ENCODE measurements around the gene MAPKAP1. TPM values are rescaled to one million over a fixed set of nuclear protein-coding genes. Genes with fewer than 3 reads are reported as not detected.

The MAPKAP1 gene
- 44.9 and 55.9 TPM in 2 replicates for total RNA-seq

- peak; percentile 88 to 95 for DNase-seq (ENCODE audit: low read depth in 2 of 2)
These were observed at the start of gene MAPKAP1 for GRCh38 chr9:125706651-125707471. Gene MAPKAP1, minus strand, starts transcription at chr9:125707208. Its CDS starts 34,634 bp downstream, at chr9:125672574.

DNA sequence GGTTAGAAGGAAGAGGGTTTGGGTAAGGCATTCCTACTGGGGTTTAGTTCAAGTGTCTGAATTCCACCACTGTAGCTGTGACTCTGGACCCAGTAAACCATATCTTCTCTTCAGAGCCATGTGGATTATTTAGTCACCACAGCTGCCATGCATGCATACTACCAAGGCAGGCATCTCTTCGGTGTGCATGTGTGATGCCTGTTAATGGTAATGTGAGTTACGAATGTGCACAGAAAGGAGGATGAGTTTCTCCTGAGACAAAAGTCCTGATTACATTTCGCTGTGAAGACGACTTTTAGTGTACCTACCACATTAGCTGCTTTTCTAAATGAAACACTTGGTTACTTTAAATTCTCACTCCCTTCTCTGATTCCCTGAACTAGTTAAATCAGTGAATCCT is 49.5 kb upstream of the MAPKAP1 start:
- no peak for DNase-seq (ENCODE audit: low read depth in 2 of 2)

DNA sequence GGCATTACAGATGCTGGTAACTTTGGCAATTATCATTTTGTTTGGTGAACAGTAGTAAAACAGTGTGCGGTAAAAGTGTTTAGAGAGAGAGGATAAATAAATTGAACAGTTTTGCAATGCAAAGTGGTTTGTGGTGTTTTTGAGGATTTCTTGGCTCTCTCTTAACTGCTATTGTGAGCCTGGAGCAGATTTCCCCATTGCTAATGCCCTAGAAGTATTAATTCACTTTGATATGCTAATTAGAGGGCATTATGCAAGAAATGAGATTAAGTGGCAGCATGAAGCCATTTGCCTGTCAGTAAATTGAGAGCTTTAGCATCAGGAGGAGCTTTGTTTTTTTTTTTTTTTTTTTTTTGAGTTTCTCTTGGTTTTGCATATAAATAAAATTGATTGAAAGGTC is 48.3 kb upstream of the MAPKAP1 start:
- no peak for DNase-seq (ENCODE audit: low read depth in 2 of 2)

- DNase-seq (ENCODE audit: low read depth in 2 of 2) = no peak
These were observed 47.1 kb upstream of the MAPKAP1 start for GRCh38 chr9:125754096-125754495.

DNA sequence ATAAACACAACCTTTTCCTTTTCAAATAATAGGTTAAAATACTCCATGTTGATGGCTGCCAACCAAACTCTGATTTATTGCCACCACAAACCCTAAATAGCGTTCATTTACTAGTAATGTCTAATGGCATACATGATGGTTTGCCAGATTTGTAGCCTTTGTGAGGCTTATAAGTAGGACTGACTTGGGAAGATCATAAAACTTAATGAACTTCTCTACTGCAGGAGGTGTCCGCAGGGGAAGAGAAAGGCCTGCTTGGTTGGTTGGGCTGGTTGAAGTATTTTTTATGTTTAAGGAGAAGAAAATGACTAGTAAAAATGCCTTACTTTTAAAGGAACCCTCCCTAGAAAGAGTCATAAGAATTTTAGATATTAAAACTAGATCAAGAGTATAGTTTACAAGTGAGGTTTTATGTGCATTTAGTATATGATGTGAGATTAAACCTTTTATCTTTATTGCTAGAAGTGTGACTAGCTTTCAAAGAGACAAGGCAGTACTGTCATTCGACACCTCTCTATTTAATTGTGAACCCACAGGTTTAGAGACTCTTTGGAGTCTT is 45.1 kb upstream of the MAPKAP1 start:
- DNase-seq (ENCODE audit: low read depth in 2 of 2) = no peak

DNA sequence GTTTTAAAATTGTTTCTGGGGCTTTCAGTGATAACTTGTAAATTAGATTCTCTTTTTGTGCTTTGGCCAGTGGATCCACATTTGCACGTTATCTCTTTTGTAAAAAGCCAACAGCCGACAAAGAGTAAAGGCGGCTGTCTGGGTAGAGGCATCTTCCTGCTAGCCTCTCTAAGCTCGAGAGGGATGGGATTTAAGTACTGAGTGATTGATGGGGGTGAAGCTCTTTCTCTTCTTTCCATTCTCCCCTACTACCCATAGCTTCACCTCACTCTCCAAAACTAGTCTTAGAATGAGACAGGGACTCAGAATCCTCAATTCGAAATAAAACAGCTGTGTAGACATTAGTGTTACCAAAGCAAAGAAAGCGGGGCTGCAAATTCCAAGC is 43.6 kb upstream of the MAPKAP1 start:
- DNase-seq (ENCODE audit: low read depth in 2 of 2) = no peak

GRCh38 chr9:125749951-125750626 is 43.1 kb upstream of the MAPKAP1 start:
- DNase-seq (ENCODE audit: low read depth in 2 of 2) = no peak

- no peak for DNase-seq (ENCODE audit: low read depth in 2 of 2)
These were observed 42.4 kb upstream of the MAPKAP1 start for GRCh38 chr9:125749287-125749935.

DNA sequence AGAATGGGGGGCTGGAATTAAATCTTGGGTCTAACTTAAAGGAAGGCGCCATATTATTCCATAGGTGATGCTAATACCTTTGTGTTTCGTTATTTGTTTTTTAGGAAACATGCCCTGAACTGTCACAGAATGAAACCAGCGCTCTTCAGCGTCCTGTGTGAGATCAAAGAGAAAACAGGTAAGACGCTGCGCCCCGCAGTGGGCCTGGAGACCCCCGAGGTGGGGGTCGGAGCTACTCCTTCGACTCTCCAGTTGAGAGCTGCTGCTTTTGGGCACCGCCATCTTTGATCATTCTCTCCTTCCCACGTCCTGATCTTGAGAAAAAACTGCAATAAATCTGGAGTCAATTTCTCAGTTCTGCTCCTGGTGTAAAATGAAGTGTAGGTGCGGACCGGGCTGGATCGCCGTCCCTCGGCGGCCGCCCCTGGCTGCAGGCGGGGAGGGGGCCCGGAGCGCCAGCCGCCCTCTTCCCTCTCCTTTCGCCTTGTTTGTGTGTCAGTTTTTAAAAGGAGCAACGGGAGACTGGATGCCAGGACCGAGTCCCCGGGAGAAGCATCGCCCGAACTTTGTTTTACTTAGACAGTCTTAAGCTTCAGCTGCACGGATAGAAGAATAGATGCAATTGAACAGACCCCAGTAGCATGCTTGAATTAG is 41.6 kb upstream of the MAPKAP1 start:
- no peak for DNase-seq (ENCODE audit: low read depth in 2 of 2)

GRCh38 chr9:125747765-125748445 is 40.9 kb upstream of the MAPKAP1 start:
- peak in 1 of 2 donors; percentile 40 for DNase-seq (ENCODE audit: low read depth in 2 of 2)

GRCh38 chr9:125747053-125747764 is 40.2 kb upstream of the MAPKAP1 start, which contains the start of gene PBX3:
Gene PBX3, plus strand, starts transcription at chr9:125747373.
- peak in 1 of 2 donors; percentile 55 for DNase-seq (ENCODE audit: low read depth in 2 of 2)

- no peak for DNase-seq (ENCODE audit: low read depth in 2 of 2)
These were observed 39.7 kb upstream of the MAPKAP1 start for GRCh38 chr9:125746774-125747052.

GRCh38 chr9:125746017-125746773 is 39.2 kb upstream of the MAPKAP1 start:
- peak; percentile 88 to 96 for DNase-seq (ENCODE audit: low read depth in 2 of 2)

- no peak for DNase-seq (ENCODE audit: low read depth in 2 of 2)
These were observed 38.6 kb upstream of the MAPKAP1 start for GRCh38 chr9:125745682-125746016.

DNA sequence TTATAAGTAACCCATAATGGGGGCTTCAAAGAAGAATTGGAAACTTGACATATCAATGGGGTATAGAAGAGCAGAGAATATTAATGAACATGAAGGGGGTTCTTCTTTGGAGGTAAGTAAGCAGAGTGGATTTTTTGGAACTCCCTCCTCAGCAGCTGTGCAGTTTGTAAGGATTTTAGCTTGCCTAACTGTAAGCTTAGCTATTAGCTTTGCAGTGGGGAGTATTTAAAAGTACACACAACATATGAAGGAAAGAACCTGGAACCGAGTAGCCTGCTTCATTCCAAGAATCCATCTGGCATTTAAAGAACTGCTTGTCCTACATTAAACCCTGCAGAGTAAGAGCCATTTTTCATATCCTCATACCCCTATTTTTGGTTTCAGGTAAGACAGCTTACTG is 38.0 kb upstream of the MAPKAP1 start:
- DNase-seq (ENCODE audit: low read depth in 2 of 2) = no peak

DNA sequence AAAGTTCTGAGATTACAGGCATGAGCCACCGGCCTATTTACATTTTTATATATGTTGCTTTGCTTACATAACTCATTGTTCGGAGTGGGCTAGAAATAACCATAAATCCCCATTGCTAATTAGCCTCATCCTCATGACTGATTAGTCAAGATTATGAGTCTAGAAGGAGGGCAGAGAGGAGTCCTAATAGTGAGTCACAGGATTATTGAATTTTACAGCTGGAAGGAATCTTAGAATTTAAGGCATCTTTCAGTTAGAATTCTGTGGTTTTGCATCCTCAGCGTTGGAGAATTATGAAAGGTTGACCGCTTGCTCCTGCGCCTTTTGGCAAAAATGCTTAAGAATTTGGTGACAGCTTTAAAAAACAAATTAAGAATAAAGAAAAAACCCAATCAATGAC is 37.6 kb upstream of the MAPKAP1 start:
- no peak for DNase-seq (ENCODE audit: low read depth in 2 of 2)

DNA sequence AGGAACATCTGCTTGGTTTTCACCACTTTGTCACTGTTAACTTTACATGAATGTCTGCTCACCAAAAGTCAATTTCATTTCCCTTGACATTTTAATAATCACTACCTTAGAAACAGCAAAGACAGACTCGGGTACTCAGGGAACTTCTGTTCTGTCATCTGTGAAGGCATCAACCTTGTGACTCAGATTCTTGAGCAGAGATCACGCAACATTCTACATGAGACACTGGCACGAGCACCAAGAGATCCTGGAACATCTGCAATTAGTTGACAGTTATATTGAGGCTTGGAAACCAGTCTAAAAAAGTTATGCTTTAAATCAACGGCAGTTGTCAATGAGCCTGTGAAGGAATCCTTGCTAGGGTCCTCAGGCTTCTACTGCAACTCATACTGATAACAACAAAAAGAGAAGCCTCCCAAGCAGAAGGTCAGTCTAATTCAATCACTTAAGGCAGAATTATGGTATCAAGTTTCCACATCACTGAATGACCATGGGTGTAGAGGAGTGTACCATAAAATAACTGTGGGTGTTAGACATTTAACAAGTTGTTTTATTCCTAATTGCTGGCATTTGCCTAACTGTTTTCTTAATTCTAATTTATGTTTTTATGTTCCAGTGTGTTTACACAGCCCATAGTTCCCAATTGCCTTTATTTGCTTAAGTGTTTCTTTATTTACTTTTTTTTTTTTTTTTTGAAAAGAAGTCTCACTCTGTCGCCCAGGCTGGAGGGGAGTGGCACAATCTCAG is 36.8 kb upstream of the MAPKAP1 start:
- DNase-seq (ENCODE audit: low read depth in 2 of 2) = no peak

DNA sequence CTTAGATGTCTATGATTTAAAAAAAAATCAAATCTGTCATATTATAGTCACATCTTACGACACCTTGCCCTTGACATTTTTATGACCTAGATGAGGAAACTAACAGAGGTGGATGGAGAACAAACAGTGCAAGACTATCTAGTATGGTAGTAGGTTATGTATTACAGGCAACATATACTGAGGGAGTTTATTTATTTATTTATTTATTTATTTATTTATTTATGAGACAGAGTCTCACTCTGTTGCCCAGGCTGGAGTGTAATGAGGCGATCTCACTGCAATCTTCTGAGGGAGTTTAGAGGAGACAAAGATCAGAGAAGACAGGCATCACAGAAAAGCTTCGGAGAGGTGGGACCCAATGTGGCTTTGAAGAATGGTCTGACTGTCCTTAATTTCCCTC is 35.6 kb upstream of the MAPKAP1 start:
- no peak for DNase-seq (ENCODE audit: low read depth in 2 of 2)

DNA sequence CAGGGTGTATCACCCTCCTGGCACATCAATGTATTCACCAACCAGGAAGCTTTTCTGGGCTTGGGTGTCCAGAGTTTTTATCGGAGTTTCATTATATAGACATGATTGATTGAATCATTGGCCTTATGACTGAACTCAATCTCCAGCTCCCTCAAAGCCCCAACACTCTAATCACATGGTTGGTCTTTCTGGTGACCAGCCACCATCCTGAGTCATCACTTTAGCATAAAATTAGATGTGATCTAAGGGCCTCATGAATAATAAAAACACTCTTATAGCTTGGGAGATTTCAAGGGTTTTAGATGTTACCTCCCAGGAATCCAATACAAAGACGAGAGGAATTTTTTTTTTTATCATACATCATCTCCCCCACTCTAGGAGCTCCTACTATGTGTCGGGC is 32.4 kb upstream of the MAPKAP1 start:
- no peak for DNase-seq (ENCODE audit: low read depth in 2 of 2)
